Nephron progenitor cell (in vitro differentiated cells): ENCODE measurements around the gene COPB2.
A peak's percentile ranks its signal among the peaks of the same experiment; 100 is the strongest.

Source experiments
- DNase-seq: peaks from one replicate; pipeline ENCODE4 v3.0.0; 2021
- H3K27ac Mint-ChIP-seq: 2 replicates; pipeline ENCODE4 v1.8.0; 2021; ENCODE audit warnings: mild to moderate bottlenecking, moderate library complexity, mixed read lengths
- H3K27me3 Mint-ChIP-seq: 2 replicates; pipeline ENCODE4 v1.8.0; 2021; ENCODE audit warnings: mild to moderate bottlenecking, low read depth, mixed read lengths; ENCODE audit not compliant: poor library complexity
- H3K36me3 Mint-ChIP-seq: 2 replicates; pipeline ENCODE4 v1.8.0; 2021; ENCODE audit warnings: low read depth, mixed read lengths
- H3K4me1 Mint-ChIP-seq: 2 replicates; pipeline ENCODE4 v1.8.0; 2021; ENCODE audit warnings: mixed read lengths
- H3K4me3 Mint-ChIP-seq: 2 replicates; pipeline ENCODE4 v1.8.0; 2021; ENCODE audit warnings: mild to moderate bottlenecking, moderate library complexity, mixed read lengths
- H3K9me3 Mint-ChIP-seq: 2 replicates; pipeline ENCODE4 v1.8.0; 2021; ENCODE audit warnings: mild to moderate bottlenecking, moderate library complexity, mixed read lengths
- CTCF ChIP-seq: fragments of 200-600 bp; sonication (generic); IDR thresholded peaks from 2 replicates; pipeline ENCODE4 v1.5.0; 2021; ENCODE audit warnings: antibody characterized with exemption

Gene COPB2

GRCh38 chr3:139427283-139428060, 38.0 kb upstream of the COPB2 start:
- TF ChIP-seq CTCF: peak; percentile 87
- H3K36me3 Mint-ChIP-seq: peaks cover 33% of the 10 kb centered on the region
- peaks cover 7% of the 10 kb centered on the region for H3K9me3 Mint-ChIP-seq
- peak; percentile 27 for DNase-seq
- H3K4me3 Mint-ChIP-seq: no peak overlapping the region
- H3K27ac Mint-ChIP-seq: no peak overlapping the region
- peaks cover 27% of the 10 kb centered on the region for H3K4me1 Mint-ChIP-seq
- peaks cover 4% of the 10 kb centered on the region for H3K27me3 Mint-ChIP-seq

DNA sequence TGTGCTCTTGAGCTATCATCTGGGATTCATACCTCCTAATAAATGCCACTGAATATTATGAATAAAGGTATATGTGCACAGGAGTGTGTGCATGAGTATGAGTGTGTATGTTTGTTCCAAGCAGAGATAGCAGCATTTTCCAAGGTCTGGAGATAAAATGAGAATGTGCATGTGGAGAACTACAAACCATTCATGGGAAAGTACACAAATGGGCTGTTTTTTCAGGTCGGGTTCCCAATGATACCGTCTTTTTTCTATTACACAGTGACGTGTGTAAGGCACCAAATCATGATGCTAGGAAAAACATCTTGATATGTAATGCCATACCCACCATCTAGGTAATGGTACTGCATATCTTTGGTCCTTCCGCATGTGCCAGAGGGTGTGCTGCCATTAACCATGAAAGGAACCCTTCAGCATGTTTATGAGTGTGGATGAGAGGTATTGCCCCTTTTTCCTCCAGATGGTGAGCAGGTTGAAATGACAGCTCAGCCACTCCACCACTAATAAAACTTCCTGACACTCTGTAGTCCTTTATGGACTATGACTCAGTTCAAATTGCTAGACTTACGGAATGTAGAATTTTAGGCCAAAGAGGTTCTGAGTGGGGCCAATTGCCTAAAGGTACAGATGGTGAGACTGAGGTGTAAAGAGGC, 36.4 kb upstream of the COPB2 start:
- peaks cover 34% of the 10 kb centered on the region for H3K36me3 Mint-ChIP-seq

DNA sequence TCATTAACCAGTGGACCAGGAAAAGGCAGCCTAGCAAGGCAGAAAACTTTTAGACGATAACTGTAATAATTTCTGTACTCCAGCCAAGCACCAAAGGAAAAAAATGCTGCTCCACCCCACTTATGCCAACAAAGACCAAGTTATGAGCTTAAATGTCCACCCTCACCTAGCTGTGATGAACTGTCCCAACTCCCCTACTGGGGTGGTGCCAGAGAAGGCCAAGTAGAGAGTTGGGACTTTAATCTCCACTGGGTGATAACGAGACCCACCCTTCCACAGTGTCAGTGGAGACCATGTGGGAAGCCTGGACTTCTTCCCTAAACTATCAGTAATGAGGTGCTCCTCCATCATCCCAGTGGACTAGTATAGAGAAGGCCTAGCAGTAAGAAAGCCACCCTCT, 33.8 kb upstream of the COPB2 start:
- H3K36me3 Mint-ChIP-seq: peaks cover 41% of the 10 kb centered on the region
- H3K27ac Mint-ChIP-seq: no peak overlapping the region
- H3K4me1 Mint-ChIP-seq: peaks cover 6% of the 10 kb centered on the region
- no peaks in the 10 kb centered on the region for H3K9me3 Mint-ChIP-seq
- H3K4me3 Mint-ChIP-seq: no peak overlapping the region
- no peak for DNase-seq
- no peak for TF ChIP-seq CTCF
- peaks cover 3% of the 10 kb centered on the region for H3K27me3 Mint-ChIP-seq

More for the DNA sequence above, 36.4 kb upstream of the COPB2 start:
- H3K27ac Mint-ChIP-seq: no peak overlapping the region
- no peak for DNase-seq
- no peaks in the 10 kb centered on the region for H3K9me3 Mint-ChIP-seq
- H3K4me1 Mint-ChIP-seq: peaks cover 25% of the 10 kb centered on the region
- TF ChIP-seq CTCF: no peak
- H3K4me3 Mint-ChIP-seq: no peak overlapping the region
- H3K27me3 Mint-ChIP-seq: peaks cover 4% of the 10 kb centered on the region

GRCh38 chr3:139421460-139421859, 32.0 kb upstream of the COPB2 start:
- TF ChIP-seq CTCF: no peak
- Mint-ChIP-seq H3K27ac (no peak overlapping the region), H3K27me3 (peaks cover 8% of the 10 kb centered on the region), H3K4me1 (no peaks in the 10 kb centered on the region), H3K9me3 (peaks cover 15% of the 10 kb centered on the region), H3K36me3 (peaks cover 59% of the 10 kb centered on the region), H3K4me3 (no peak overlapping the region)
- DNase-seq: no peak

- DNase-seq: no peak
- Mint-ChIP-seq H3K36me3 (peaks cover 63% of the 10 kb centered on the region), H3K9me3 (peaks cover 19% of the 10 kb centered on the region), H3K27ac (no peak overlapping the region), H3K4me3 (no peak overlapping the region), H3K27me3 (peaks cover 8% of the 10 kb centered on the region), H3K4me1 (no peaks in the 10 kb centered on the region)
- no peak for TF ChIP-seq CTCF
Observed at GRCh38 chr3:139421040-139421439, 31.6 kb upstream of the COPB2 start.

- Mint-ChIP-seq H3K27me3 (peaks cover 8% of the 10 kb centered on the region), H3K36me3 (peaks cover 74% of the 10 kb centered on the region), H3K9me3 (peaks cover 48% of the 10 kb centered on the region), H3K4me1 (no peaks in the 10 kb centered on the region), H3K4me3 (no peak overlapping the region), H3K27ac (no peak overlapping the region)
- no peak for TF ChIP-seq CTCF
- DNase-seq: no peak
Observed at GRCh38 chr3:139418144-139418543, 28.7 kb upstream of the COPB2 start.
